ENCODE measurements around the gene PDE1C.

- TF ChIP-seq EZH2 (IDR thresholded peaks at IDR 0.05; ENCODE audit: insufficient read depth, poor library complexity, severe bottlenecking): no peak
- TF ChIP-seq EZH2phosphoT487 (IDR thresholded peaks at IDR 0.05; ENCODE audit: insufficient read depth, low read depth): no peak
Observed at GRCh38 chr7:31899356-31899927, 170.8 kb downstream of the PDE1C start.

Measured in GM23248 (cell line).